ENCODE data around the gene FBRSL1. TPM values are rescaled to one million over a fixed set of nuclear protein-coding genes. Genes with fewer than 3 reads are reported as not detected.

The FBRSL1 gene
- total and polyA plus RNA-seq, 9 of the 15 experiments (the other 6 are each of a cell fraction or from before 2014, with no cell fraction given): 0.24 to 129 (median 7.3) TPM

DNA sequence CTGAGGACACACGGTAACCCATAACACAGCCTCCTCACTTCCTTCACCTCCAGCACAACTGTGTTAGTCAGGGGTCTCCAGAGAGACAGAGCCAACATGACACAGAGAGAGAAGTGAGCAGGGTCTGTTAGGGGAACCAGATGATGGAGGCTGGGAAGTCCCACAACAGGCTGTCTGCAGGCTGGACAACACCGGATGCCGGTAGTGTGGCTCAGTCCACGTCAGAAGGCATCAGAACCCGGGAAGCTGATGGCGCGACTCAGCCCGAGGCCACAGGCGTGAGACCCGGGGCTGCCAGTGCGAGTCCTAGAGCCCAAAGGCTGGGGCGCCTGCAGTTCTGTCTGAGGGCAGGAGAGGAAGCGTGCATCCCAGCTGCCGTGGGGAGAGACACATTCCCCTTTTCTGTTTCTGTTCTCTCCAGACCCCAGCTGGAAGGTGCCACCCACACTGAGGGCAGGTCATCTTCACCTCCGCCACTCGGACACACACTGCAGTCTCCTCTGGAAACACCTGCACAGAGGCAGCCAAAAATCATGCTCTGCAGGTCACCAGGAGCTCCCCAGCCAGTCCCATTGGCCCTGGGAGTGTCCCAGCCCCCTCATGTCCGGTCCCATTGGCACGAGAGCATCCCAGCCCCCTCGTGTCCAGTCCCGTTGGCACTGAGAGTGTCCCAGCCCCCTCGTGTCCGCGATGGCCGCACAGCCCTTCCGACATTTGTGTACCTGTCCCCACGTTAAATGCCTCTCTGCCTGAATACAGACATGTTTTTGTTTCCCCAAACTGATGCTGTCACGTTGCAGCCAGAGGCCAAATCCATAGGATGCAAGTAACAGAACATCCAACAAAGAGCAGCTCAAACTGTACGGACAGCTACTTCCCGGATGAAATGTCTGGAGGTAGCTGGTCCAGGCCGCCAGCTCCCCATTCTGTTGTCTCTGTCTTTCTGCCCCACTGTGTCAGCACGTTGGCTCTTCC, 7.9 kb upstream of the FBRSL1 start:
- CTCF ChIA-PET (ENCODE audit: low intra/inter-chr PET ratio): no interaction called here
- no peak overlapping the region for H3K27ac ChIP-seq (ENCODE audit: extremely low read depth, low read depth, low read length)
- no peaks in the 10 kb centered on the region for H3K9me1 ChIP-seq (ENCODE audit: control insufficient read depth, insufficient read depth, low read length)
- no peak for FAIRE-seq
- H3K4me2 ChIP-seq (ENCODE audit: insufficient read depth, low read length): no peak overlapping the region
- no peak for DNase-seq (ENCODE audit: extremely low read depth in 1 of 4, low spot score in 3 of 4)
- H4K20me1 ChIP-seq (replicated peaks; ENCODE audit: control insufficient read depth, insufficient read depth, low read length): peaks cover 20% of the 10 kb centered on the region; the same call in 1 of the 2 replicates
- no peak for ATAC-seq
- no peak overlapping the region for H2AFZ ChIP-seq (ENCODE audit: low read depth, low read length)
- 2% methylated on average over 30 of the region's 31 CpGs for WGBS (ENCODE audit: insufficient coverage, low coverage, missing lambda C conversion rate)
- H3K79me2 ChIP-seq (ENCODE audit: control insufficient read depth, insufficient read depth, low read length): no peaks in the 10 kb centered on the region
- H3K4me3 ChIP-seq: no peak overlapping the region
- TF ChIP-seq, protein P1, sequence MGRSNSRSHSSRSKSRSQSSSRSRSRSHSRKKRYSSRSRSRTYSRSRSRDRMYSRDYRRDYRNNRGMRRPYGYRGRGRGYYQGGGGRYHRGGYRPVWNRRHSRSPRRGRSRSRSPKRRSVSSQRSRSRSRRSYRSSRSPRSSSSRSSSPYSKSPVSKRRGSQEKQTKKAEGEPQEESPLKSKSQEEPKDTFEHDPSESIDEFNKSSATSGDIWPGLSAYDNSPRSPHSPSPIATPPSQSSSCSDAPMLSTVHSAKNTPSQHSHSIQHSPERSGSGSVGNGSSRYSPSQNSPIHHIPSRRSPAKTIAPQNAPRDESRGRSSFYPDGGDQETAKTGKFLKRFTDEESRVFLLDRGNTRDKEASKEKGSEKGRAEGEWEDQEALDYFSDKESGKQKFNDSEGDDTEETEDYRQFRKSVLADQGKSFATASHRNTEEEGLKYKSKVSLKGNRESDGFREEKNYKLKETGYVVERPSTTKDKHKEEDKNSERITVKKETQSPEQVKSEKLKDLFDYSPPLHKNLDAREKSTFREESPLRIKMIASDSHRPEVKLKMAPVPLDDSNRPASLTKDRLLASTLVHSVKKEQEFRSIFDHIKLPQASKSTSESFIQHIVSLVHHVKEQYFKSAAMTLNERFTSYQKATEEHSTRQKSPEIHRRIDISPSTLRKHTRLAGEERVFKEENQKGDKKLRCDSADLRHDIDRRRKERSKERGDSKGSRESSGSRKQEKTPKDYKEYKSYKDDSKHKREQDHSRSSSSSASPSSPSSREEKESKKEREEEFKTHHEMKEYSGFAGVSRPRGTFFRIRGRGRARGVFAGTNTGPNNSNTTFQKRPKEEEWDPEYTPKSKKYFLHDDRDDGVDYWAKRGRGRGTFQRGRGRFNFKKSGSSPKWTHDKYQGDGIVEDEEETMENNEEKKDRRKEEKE (IDR thresholded peaks at IDR 0.05; ENCODE audit: borderline replicate concordance in 1 of 2, control insufficient read depth in 1 of 2, low read depth in 2 of 2, low read length in 1 of 2): no peak
- TF ChIP-seq EZH2 (IDR thresholded peaks at IDR 0.05; ENCODE audit: borderline replicate concordance, low read depth, low read length): peak; percentile 87
- H3K27me3 ChIP-seq (ENCODE audit: control insufficient read depth in 2 of 2, insufficient read depth in 2 of 2, low read length in 2 of 2): peaks cover 60 to 75% of the 10 kb centered on the region in 2 experiments
- in situ Hi-C loops (cut with MboI): no loop called here
- intact Hi-C loops (cut with micrococcal nuclease): no loop called here
- POLR2A ChIA-PET: interaction anchor here (0.8 kb wide), 1 partner anchor 27 kb away, joined by 3 read pairs; no protein-coding TSS in a partner anchor
- H3K4me1 ChIP-seq (replicated peaks in 1 of 2; ENCODE audit: control insufficient read depth in 2 of 2, insufficient read depth in 2 of 2, low read length in 2 of 2): peaks cover 0 to 61% of the 10 kb centered on the region in 2 experiments; a peak in 2 of 5 replicates
- H3K9ac ChIP-seq (ENCODE audit: insufficient read depth in 1 of 2, low read depth in 2 of 2, low read length in 2 of 2): no peak overlapping the region
- BruUV-seq (replicated peaks): no TSS peak
- H3K9me3 ChIP-seq (replicated peaks; ENCODE audit: control insufficient read depth, insufficient read depth, low read depth, low read length): peaks cover 3% of the 10 kb centered on the region; the same call in 1 of the 2 replicates
- no peaks in the 10 kb centered on the region for H3K36me3 ChIP-seq (ENCODE audit: control insufficient read depth, insufficient read depth, low read length)
